Amygdala (tissue), 56 donors: ENCODE data around the gene CASKIN2.
"Not testable (repeated sequence)": the region's sequence is repeated elsewhere in the genome, so short reads cannot be mapped to it uniquely, and the experiment has no call there.

ENCODE experiments used
- DNase-seq, 56 donors: peaks; one replicate each; lab custom pipeline; 2025; lab: John Stamatoyannopoulos, UW

CASKIN2 gene

GRCh38 chr17:75493476-75494129 is 21.7 kb downstream of the CASKIN2 start:
- no peak for DNase-seq

GRCh38 chr17:75492555-75493168 is 22.7 kb downstream of the CASKIN2 start:
- no peak for DNase-seq

GRCh38 chr17:75491680-75492079 is 23.7 kb downstream of the CASKIN2 start:
- no peak for DNase-seq

GRCh38 chr17:75490953-75491649 is 24.2 kb downstream of the CASKIN2 start:
- no peak for DNase-seq

- no peak for DNase-seq
Measured at GRCh38 chr17:75490173-75490743, 25.1 kb downstream of the CASKIN2 start.

- DNase-seq, result no peak
Measured at GRCh38 chr17:75489511-75489955, 25.8 kb downstream of the CASKIN2 start.

GRCh38 chr17:75488693-75489510 is 26.4 kb downstream of the CASKIN2 start:
- peak in 2 of 56 donors; percentile 25 to 38 for DNase-seq

GRCh38 chr17:75487351-75488070 is 27.8 kb downstream of the CASKIN2 start:
- peak in 6 of 56 donors; percentile 17 to 48 (median 39) for DNase-seq

GRCh38 chr17:75486951-75487350 is 28.4 kb downstream of the CASKIN2 start:
- DNase-seq, result no peak

GRCh38 chr17:75486151-75486550 is 29.2 kb downstream of the CASKIN2 start:
- no peak for DNase-seq

GRCh38 chr17:75485688-75486087 is 29.6 kb downstream of the CASKIN2 start:
- no peak for DNase-seq

- DNase-seq, result no peak
Measured at GRCh38 chr17:75482098-75482942, 33.0 kb downstream of the CASKIN2 start.

- DNase-seq, result no peak
Measured at GRCh38 chr17:75481194-75482068, 33.9 kb downstream of the CASKIN2 start.

- DNase-seq, result no peak
Measured at GRCh38 chr17:75480281-75480680, 35.1 kb downstream of the CASKIN2 start.

GRCh38 chr17:75478508-75478907 is 36.8 kb downstream of the CASKIN2 start:
- no peak for DNase-seq

GRCh38 chr17:75477490-75477862 is 37.9 kb downstream of the CASKIN2 start:
- DNase-seq, result not testable (repeated sequence)

- peak in 1 of 56 donors; percentile 43 for DNase-seq
Measured at GRCh38 chr17:75476752-75477489, 38.4 kb downstream of the CASKIN2 start.
